Panc1 (cell line): ENCODE results near the gene HDHD2.

ENCODE experiments used
- TCF7L2 ChIP-seq: IDR thresholded peaks from 2 replicates; pipeline ENCODE4 v1.6.1; 2011; ENCODE audit warnings: mild to moderate bottlenecking, low read depth, low read length, inconsistent platforms
- TF ChIP-seq, protein P1 (sequence below): fragments of 450-650 bp; IDR thresholded peaks from 2 replicates; pipeline ENCODE4 v1.5.1; 2017; ENCODE audit warnings: mild to moderate bottlenecking

DNA sequence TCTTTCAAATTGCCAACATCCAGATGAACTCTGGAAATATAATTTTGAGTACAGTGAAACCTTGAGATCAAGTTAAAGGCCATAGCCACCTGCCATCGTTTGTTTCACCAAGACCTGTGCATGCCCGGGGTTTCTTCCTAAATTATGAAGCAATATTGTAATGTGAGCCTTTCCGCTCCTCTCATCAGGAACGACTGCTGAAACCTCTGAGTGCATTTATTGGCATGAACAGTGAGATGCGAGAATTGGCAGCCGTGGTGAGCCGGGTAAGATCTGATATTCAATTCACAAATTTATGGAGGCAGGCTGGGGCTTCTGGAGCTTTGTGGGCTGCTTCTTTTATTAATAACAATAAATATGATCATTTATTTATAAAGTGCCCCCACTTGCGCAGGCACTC is 87.2 kb downstream of the HDHD2 start:
- TF ChIP-seq, protein P1, sequence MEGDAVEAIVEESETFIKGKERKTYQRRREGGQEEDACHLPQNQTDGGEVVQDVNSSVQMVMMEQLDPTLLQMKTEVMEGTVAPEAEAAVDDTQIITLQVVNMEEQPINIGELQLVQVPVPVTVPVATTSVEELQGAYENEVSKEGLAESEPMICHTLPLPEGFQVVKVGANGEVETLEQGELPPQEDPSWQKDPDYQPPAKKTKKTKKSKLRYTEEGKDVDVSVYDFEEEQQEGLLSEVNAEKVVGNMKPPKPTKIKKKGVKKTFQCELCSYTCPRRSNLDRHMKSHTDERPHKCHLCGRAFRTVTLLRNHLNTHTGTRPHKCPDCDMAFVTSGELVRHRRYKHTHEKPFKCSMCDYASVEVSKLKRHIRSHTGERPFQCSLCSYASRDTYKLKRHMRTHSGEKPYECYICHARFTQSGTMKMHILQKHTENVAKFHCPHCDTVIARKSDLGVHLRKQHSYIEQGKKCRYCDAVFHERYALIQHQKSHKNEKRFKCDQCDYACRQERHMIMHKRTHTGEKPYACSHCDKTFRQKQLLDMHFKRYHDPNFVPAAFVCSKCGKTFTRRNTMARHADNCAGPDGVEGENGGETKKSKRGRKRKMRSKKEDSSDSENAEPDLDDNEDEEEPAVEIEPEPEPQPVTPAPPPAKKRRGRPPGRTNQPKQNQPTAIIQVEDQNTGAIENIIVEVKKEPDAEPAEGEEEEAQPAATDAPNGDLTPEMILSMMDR, result no peak
- TF ChIP-seq TCF7L2, result no peak
